ENCODE measurements around the gene ACKR4. TPM values are rescaled to one million over a fixed set of nuclear protein-coding genes. Genes with fewer than 3 reads are reported as not detected.

ACKR4 gene
- total and polyA plus RNA-seq, 2 donors from 2014 or later: 1.0 to 1.1 TPM

- no peak for FAIRE-seq
These were observed 48.0 kb downstream of the ACKR4 start for GRCh38 chr3:132645058-132645457.

GRCh38 chr3:132650153-132650552 is 53.1 kb downstream of the ACKR4 start:
- no peak overlapping the region for H3K27ac ChIP-seq (ENCODE audit: low read depth in 2 of 2, low read length in 2 of 2)
- intact Hi-C loops (cut with DNase I): no loop called here
- no peaks in the 10 kb centered on the region for H3K9me3 ChIP-seq (ENCODE audit: control insufficient read depth in 2 of 3, insufficient read depth in 1 of 3, low read length in 3 of 3)
- no peaks in the 10 kb centered on the region for H3K36me3 ChIP-seq (ENCODE audit: control insufficient read depth in 2 of 3, insufficient read depth in 3 of 3, low read length in 3 of 3)
- H3K4me1 ChIP-seq (ENCODE audit: control insufficient read depth in 2 of 3, insufficient read depth in 2 of 3, low read depth in 1 of 3, low read length in 3 of 3): peaks cover 0 to 25% (median 0%) of the 10 kb centered on the region in 3 donors
- no peak for FAIRE-seq
- DNase-seq: no peak
- no peak overlapping the region for H3K4me3 ChIP-seq (ENCODE audit: low read length in 3 of 3)
- no peak for TF ChIP-seq CTCF (IDR thresholded peaks at IDR 0.05; ENCODE audit: borderline replicate concordance, extremely low read depth, insufficient read depth)
- H3K27me3 ChIP-seq (ENCODE audit: control insufficient read depth, insufficient read depth, low read length): no peaks in the 10 kb centered on the region
- H3K9ac ChIP-seq (ENCODE audit: low read length in 3 of 3): no peak overlapping the region

More at GRCh38 chr3:132645058-132645457, 48.0 kb downstream of the ACKR4 start:
- no peak overlapping the region for H3K27ac ChIP-seq (ENCODE audit: low read depth in 2 of 2, low read length in 2 of 2)
- peaks cover 0 to 7% (median 5%) of the 10 kb centered on the region in 3 donors for H3K36me3 ChIP-seq (ENCODE audit: control insufficient read depth in 2 of 3, insufficient read depth in 3 of 3, low read length in 3 of 3)
- H3K4me1 ChIP-seq (ENCODE audit: control insufficient read depth in 2 of 3, insufficient read depth in 2 of 3, low read depth in 1 of 3, low read length in 3 of 3): no peaks in the 10 kb centered on the region
- TF ChIP-seq CTCF (IDR thresholded peaks at IDR 0.05; ENCODE audit: borderline replicate concordance, extremely low read depth, insufficient read depth): no peak
- H3K9me3 ChIP-seq (ENCODE audit: control insufficient read depth in 2 of 3, insufficient read depth in 1 of 3, low read length in 3 of 3): no peaks in the 10 kb centered on the region
- no peak overlapping the region for H3K4me3 ChIP-seq (ENCODE audit: low read length in 3 of 3)
- no peak for DNase-seq
- no peaks in the 10 kb centered on the region for H3K27me3 ChIP-seq (ENCODE audit: control insufficient read depth, insufficient read depth, low read length)
- intact Hi-C loops (cut with DNase I): no loop called here
- H3K9ac ChIP-seq (ENCODE audit: low read length in 3 of 3): no peak overlapping the region

Other genes starting within 250 kb of the ACKR4 start
- gene DNAJC13, start 179.8 kb upstream of the ACKR4 start, total RNA-seq: 43.1 TPM
- gene DNAJC13, start 179.8 kb upstream of the ACKR4 start, polyA plus RNA-seq (ENCODE audit: insufficient read depth, low read depth, low replicate concordance): 11.5 TPM
- 21.4 TPM for gene ACAD11, start 62.5 kb downstream of the ACKR4 start, total RNA-seq
- 47.7 TPM for gene ACAD11, start 62.5 kb downstream of the ACKR4 start, polyA plus RNA-seq (ENCODE audit: insufficient read depth, low read depth, low replicate concordance)
- gene UBA5, start 63.1 kb downstream of the ACKR4 start, total RNA-seq: 45.1 TPM
- gene UBA5, start 63.1 kb downstream of the ACKR4 start, polyA plus RNA-seq (ENCODE audit: insufficient read depth, low read depth, low replicate concordance): 32.1 TPM
- gene NPHP3, start 125.1 kb downstream of the ACKR4 start, total RNA-seq: 23.2 TPM
- 5.9 TPM for gene NPHP3, start 125.1 kb downstream of the ACKR4 start, polyA plus RNA-seq (ENCODE audit: insufficient read depth, low read depth, low replicate concordance)